NB4 (cell line): Measurements from ENCODE around the gene HDAC6.

Experiments used
- CTCF ChIP-seq: IDR thresholded peaks from one replicate; pipeline ENCODE4 v1.5.1; 2012; ENCODE audit warnings: low read depth, low read length
- MAX ChIP-seq: IDR thresholded peaks from 2 replicates; pipeline ENCODE4 v1.6.1; 2011; ENCODE audit warnings: low read depth, low read length
- POLR2A ChIP-seq: IDR thresholded peaks from 2 replicates; pipeline ENCODE4 v1.6.1; 2011; ENCODE audit warnings: mild to moderate bottlenecking; ENCODE audit not compliant: insufficient read length; ENCODE audit errors: extremely low read depth

- no peak for TF ChIP-seq CTCF
- no peak for TF ChIP-seq MAX
- no peak for TF ChIP-seq POLR2A
Observed at GRCh38 chrX:48782795-48783194, 19.1 kb upstream of the HDAC6 start.
